Hematopoietic multipotent progenitor cell treated with erythropoietin and hydrocortisone succinate and interleukin-3 and kit ligand, for 4 days (in vitro differentiated cells): ENCODE measurements around the gene RERE.
A peak's percentile ranks its signal among the peaks of the same experiment; 100 is the strongest.

Experiments
- DNase-seq: peaks from one replicate; pipeline ENCODE4 v3.0.0-alpha.2; 2015

Gene RERE

GRCh38 chr1:8337776-8338525 is 479.5 kb downstream of the RERE start:
- DNase-seq: no peak

GRCh38 chr1:8335246-8335645 is 482.2 kb downstream of the RERE start:
- DNase-seq: no peak

GRCh38 chr1:8334106-8334851 is 483.2 kb downstream of the RERE start:
- DNase-seq: no peak

- DNase-seq: no peak
These were observed 484.0 kb downstream of the RERE start for GRCh38 chr1:8333246-8333987.

GRCh38 chr1:8332806-8333205 is 484.6 kb downstream of the RERE start:
- DNase-seq: no peak

- no peak for DNase-seq
These were observed 486.9 kb downstream of the RERE start for GRCh38 chr1:8330271-8331125.

GRCh38 chr1:8329858-8330257 is 487.6 kb downstream of the RERE start:
- no peak for DNase-seq

GRCh38 chr1:8329439-8329838 is 488.0 kb downstream of the RERE start:
- DNase-seq: no peak

GRCh38 chr1:8328271-8328670 is 489.2 kb downstream of the RERE start:
- DNase-seq: no peak

- no peak for DNase-seq
These were observed 491.2 kb downstream of the RERE start for GRCh38 chr1:8326265-8326664.

- DNase-seq: no peak
These were observed 491.7 kb downstream of the RERE start for GRCh38 chr1:8325771-8326170.

GRCh38 chr1:8324176-8324810 is 493.1 kb downstream of the RERE start:
- DNase-seq: no peak

- no peak for DNase-seq
These were observed 493.7 kb downstream of the RERE start for GRCh38 chr1:8323706-8324105.

GRCh38 chr1:8321612-8322011 is 495.8 kb downstream of the RERE start:
- no peak for DNase-seq

- peak; percentile 20 for DNase-seq
These were observed 499.0 kb downstream of the RERE start for GRCh38 chr1:8318436-8318835.

- peak; percentile 65 for DNase-seq
These were observed 499.6 kb downstream of the RERE start, which contains the start of gene SLC45A1 for GRCh38 chr1:8317647-8318381. SLC45A1 (plus strand) TSS chr1:8318114; CDS start chr1:8324330, 6,216 bp downstream.

GRCh38 chr1:8315573-8316475 is 501.6 kb downstream of the RERE start:
- peak; percentile 29 for DNase-seq

GRCh38 chr1:8314346-8315280 is 502.8 kb downstream of the RERE start:
- peak; percentile 61 for DNase-seq

GRCh38 chr1:8313231-8313630 is 504.2 kb downstream of the RERE start:
- no peak for DNase-seq
